Measurements from ENCODE around the gene PEAK1.
A peak's percentile ranks its signal among the peaks of the same experiment; 100 is the strongest.

PEAK1 gene

GRCh38 chr15:77440378-77440999 is 20.6 kb upstream of the PEAK1 start:
- Mint-ChIP-seq H3K4me3 (no peak overlapping the region), H3K27ac (no peak overlapping the region), H3K4me1 (ENCODE audit: low read depth) (peaks cover 9% of the 10 kb centered on the region), H3K36me3 (ENCODE audit: low read depth) (peaks cover 2% of the 10 kb centered on the region), H3K9me3 (no peaks in the 10 kb centered on the region), H3K27me3 (ENCODE audit: low read depth) (no peaks in the 10 kb centered on the region)

- Mint-ChIP-seq H3K9me3 (no peaks in the 10 kb centered on the region), H3K27me3 (ENCODE audit: low read depth) (no peaks in the 10 kb centered on the region), H3K36me3 (ENCODE audit: low read depth) (peaks cover 2% of the 10 kb centered on the region), H3K4me1 (ENCODE audit: low read depth) (peaks cover 6% of the 10 kb centered on the region), H3K27ac (no peak overlapping the region), H3K4me3 (no peak overlapping the region)
Measured at GRCh38 chr15:77437264-77437663, 17.4 kb upstream of the PEAK1 start.

DNA sequence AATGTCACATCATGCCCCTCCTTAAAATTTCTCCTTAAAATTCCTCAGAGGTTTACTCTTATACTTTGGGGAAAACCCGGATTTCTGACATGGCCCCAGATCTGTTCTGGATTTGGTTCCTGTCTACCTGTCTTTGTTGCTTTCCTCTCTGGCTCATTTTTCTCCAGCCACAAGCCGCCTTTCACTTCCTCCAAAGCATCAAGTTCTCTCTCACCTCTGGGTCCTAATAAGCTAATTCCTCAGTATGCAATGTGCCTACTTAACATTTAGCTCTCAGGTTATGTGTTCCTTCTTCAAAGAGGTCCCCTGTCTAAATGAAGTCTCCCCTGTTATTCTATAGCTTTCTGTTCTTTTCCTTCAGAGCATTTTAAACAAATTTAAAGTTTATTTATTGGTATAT is 16.9 kb upstream of the PEAK1 start:
- Mint-ChIP-seq H3K27ac (no peak overlapping the region), H3K36me3 (ENCODE audit: low read depth) (peaks cover 3% of the 10 kb centered on the region), H3K27me3 (ENCODE audit: low read depth) (no peaks in the 10 kb centered on the region), H3K4me3 (no peak overlapping the region), H3K4me1 (ENCODE audit: low read depth) (peaks cover 6% of the 10 kb centered on the region), H3K9me3 (no peaks in the 10 kb centered on the region)

- Mint-ChIP-seq H3K36me3 (ENCODE audit: low read depth) (peaks cover 1% of the 10 kb centered on the region), H3K27ac (no peak overlapping the region), H3K27me3 (ENCODE audit: low read depth) (no peaks in the 10 kb centered on the region), H3K9me3 (no peaks in the 10 kb centered on the region), H3K4me1 (ENCODE audit: low read depth) (peaks cover 26% of the 10 kb centered on the region), H3K4me3 (no peak overlapping the region)
Measured at GRCh38 chr15:77430652-77431051, 10.7 kb upstream of the PEAK1 start.

- peaks cover 1% of the 10 kb centered on the region for H3K36me3 Mint-ChIP-seq (ENCODE audit: low read depth)
- H3K4me3 Mint-ChIP-seq, result no peak overlapping the region
- H3K27ac Mint-ChIP-seq, result peak overlapping the region; percentile 4
- H3K4me1 Mint-ChIP-seq (ENCODE audit: low read depth), result peaks cover 27% of the 10 kb centered on the region
- no peaks in the 10 kb centered on the region for H3K27me3 Mint-ChIP-seq (ENCODE audit: low read depth)
- no peaks in the 10 kb centered on the region for H3K9me3 Mint-ChIP-seq
Measured at GRCh38 chr15:77430213-77430612, 10.3 kb upstream of the PEAK1 start.

GRCh38 chr15:77426871-77427270 is 7.0 kb upstream of the PEAK1 start:
- H3K27me3 Mint-ChIP-seq (ENCODE audit: low read depth), result no peaks in the 10 kb centered on the region
- no peak overlapping the region for H3K27ac Mint-ChIP-seq
- peak overlapping the region; percentile 2 for H3K4me3 Mint-ChIP-seq
- no peaks in the 10 kb centered on the region for H3K9me3 Mint-ChIP-seq
- peaks cover 4% of the 10 kb centered on the region for H3K36me3 Mint-ChIP-seq (ENCODE audit: low read depth)
- H3K4me1 Mint-ChIP-seq (ENCODE audit: low read depth), result peaks cover 32% of the 10 kb centered on the region

- peaks cover 34% of the 10 kb centered on the region for H3K4me1 Mint-ChIP-seq (ENCODE audit: low read depth)
- no peak overlapping the region for H3K27ac Mint-ChIP-seq
- peaks cover 4% of the 10 kb centered on the region for H3K36me3 Mint-ChIP-seq (ENCODE audit: low read depth)
- H3K4me3 Mint-ChIP-seq, result no peak overlapping the region
- H3K9me3 Mint-ChIP-seq, result no peaks in the 10 kb centered on the region
- H3K27me3 Mint-ChIP-seq (ENCODE audit: low read depth), result no peaks in the 10 kb centered on the region
Measured at GRCh38 chr15:77426377-77426776, 6.5 kb upstream of the PEAK1 start.

GRCh38 chr15:77425104-77425503 is 5.2 kb upstream of the PEAK1 start:
- Mint-ChIP-seq H3K4me1 (ENCODE audit: low read depth) (peaks cover 31% of the 10 kb centered on the region), H3K9me3 (no peaks in the 10 kb centered on the region)

DNA sequence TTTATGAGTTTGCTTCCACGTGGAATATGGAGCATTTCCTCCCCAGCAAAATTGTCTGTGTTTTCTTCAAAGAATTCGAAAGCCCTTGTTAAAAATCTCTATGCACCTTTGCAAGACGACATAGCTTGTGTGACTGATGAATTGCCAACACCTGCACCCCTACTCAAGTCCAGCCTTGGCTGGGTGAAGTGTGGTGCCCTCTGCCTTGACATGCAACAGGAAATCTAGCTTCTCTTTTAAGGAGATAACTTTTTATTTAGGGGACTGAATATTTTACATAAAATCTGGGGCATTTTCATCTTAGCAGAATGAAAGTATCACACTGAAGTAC is 1.4 kb upstream of the PEAK1 start:
- no peaks in the 10 kb centered on the region for H3K9me3 Mint-ChIP-seq
- peaks cover 5% of the 10 kb centered on the region for H3K27me3 Mint-ChIP-seq (ENCODE audit: low read depth)
- H3K4me3 Mint-ChIP-seq, result peak overlapping the region; percentile 99
- peak overlapping the region; percentile 99 for H3K27ac Mint-ChIP-seq
- peaks cover 32% of the 10 kb centered on the region for H3K4me1 Mint-ChIP-seq (ENCODE audit: low read depth)
- H3K36me3 Mint-ChIP-seq (ENCODE audit: low read depth), result peaks cover 11% of the 10 kb centered on the region

More at GRCh38 chr15:77425104-77425503, 5.2 kb upstream of the PEAK1 start:
- no peak overlapping the region for H3K27ac Mint-ChIP-seq
- no peaks in the 10 kb centered on the region for H3K27me3 Mint-ChIP-seq (ENCODE audit: low read depth)
- no peak overlapping the region for H3K4me3 Mint-ChIP-seq
- H3K36me3 Mint-ChIP-seq (ENCODE audit: low read depth), result peaks cover 6% of the 10 kb centered on the region

- Mint-ChIP-seq H3K4me3 (peak within 1 kb of the TSS; percentile 99), H3K27me3 (ENCODE audit: low read depth) (peaks cover 5% of the 10 kb centered on the region), H3K36me3 (ENCODE audit: low read depth) (peaks cover 11% of the 10 kb centered on the region), H3K4me1 (ENCODE audit: low read depth) (peaks cover 30% of the 10 kb centered on the region), H3K9me3 (no peaks in the 10 kb centered on the region), H3K27ac (peak within 1 kb of the TSS; percentile 99)
Measured at GRCh38 chr15:77420610-77421369, 886 bp upstream of the PEAK1 start, which contains the start of gene HMG20A. HMG20A (plus strand) TSS chr15:77420888; CDS start chr15:77458408, 37,520 bp downstream.

DNA sequence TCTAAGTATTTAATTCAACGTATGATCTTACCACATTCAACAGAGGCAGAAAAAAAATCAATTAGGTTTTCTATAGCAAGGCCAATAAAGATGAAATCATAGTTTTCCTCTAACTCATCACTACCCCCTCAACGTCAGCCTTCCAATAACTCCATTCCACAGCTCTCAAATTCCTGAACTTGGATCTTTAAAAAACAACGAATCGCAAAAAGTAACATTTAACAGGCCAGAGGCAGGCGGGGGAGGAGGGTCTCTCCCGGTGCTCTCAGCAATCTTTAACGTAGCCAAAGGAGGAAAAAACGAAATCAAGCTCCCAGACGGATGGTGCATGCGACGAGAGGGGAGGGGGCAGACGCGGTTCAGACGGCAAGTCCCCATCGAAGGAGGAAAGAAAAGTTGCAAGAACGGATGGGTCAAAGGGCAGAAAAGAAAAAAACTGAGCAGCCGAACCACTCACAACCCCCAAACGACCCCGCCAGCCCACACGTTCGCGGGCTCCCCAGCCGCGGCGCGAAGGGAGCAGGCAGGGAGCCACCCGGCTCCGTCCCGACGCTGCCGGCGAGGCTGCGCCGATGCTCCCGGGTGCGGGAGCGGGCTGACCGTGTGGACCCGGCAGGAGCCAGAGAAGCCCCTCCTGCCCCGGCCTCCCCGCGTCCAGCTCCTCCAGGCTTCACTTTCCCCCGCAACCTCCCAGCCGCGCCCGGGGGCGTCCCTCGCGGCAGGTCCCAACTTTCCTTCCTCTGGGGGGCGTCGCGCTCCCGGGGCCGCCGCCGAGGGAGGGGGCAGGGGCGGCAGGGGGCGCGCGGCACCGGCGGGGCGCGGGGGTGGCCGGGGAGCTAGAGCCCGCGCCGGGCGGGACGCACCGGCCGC is 703 bp downstream of the PEAK1 start:
- peaks cover 29% of the 10 kb centered on the region for H3K4me1 Mint-ChIP-seq (ENCODE audit: low read depth)
- H3K27ac Mint-ChIP-seq, result peak overlapping the region; percentile 81
- H3K4me3 Mint-ChIP-seq, result peak overlapping the region; percentile 92
- H3K36me3 Mint-ChIP-seq (ENCODE audit: low read depth), result peaks cover 7% of the 10 kb centered on the region
- peaks cover 5% of the 10 kb centered on the region for H3K27me3 Mint-ChIP-seq (ENCODE audit: low read depth)
- H3K9me3 Mint-ChIP-seq, result no peaks in the 10 kb centered on the region

DNA sequence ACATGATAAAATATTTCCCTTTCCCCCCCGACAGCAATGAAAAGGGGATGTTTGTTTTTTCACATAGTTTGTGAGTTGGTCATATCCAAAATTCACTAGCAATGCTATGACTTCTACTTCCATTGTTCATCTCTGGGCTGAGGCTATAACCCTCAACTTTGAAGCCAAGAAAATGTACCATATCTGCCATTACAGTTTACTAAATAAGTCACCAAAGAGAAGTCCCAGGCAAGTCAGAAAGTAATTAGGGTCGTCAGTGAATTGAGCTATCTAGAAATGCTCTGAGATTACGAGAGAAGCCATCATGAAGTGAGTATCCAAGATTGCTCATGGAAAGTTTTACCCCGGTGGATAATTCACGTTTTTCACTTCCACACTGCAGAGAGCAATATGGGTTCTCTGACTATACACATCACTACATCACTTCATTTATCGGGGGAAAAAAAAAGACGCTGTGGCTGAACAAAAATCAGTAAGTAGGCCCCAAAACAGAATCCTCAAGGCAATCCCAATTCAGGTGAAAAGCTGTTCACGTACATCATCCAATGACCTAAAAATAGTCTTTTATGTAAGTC is 1.4 kb downstream of the PEAK1 start:
- H3K36me3 Mint-ChIP-seq (ENCODE audit: low read depth), result peaks cover 7% of the 10 kb centered on the region
- H3K4me3 Mint-ChIP-seq, result peak overlapping the region; percentile 92
- H3K27me3 Mint-ChIP-seq (ENCODE audit: low read depth), result peaks cover 5% of the 10 kb centered on the region
- H3K9me3 Mint-ChIP-seq, result no peaks in the 10 kb centered on the region
- peaks cover 24% of the 10 kb centered on the region for H3K4me1 Mint-ChIP-seq (ENCODE audit: low read depth)
- peak overlapping the region; percentile 81 for H3K27ac Mint-ChIP-seq

GRCh38 chr15:77417602-77418001 is 2.3 kb downstream of the PEAK1 start:
- Mint-ChIP-seq H3K27me3 (ENCODE audit: low read depth) (peaks cover 5% of the 10 kb centered on the region), H3K36me3 (ENCODE audit: low read depth) (peaks cover 8% of the 10 kb centered on the region), H3K9me3 (no peaks in the 10 kb centered on the region), H3K4me1 (ENCODE audit: low read depth) (peaks cover 27% of the 10 kb centered on the region), H3K27ac (no peak overlapping the region), H3K4me3 (peak overlapping the region; percentile 9)

DNA sequence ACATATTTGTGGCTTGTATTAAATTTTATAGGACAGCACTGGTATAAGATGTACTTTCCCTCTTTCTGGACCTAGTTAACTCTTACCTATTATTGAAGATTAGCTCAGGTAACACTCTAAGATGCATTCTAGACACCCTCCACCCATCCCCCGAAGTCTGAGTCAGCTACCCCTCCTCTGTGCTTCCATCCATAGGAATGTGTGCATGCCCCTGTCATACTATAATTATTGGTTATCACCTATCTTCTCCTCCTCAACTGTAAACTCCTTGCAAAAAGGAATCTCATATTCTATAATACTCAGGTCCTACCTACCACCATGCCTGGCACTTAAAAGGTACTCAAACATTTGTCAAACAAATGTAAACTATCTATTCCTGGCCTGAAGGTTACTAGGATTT is 3.0 kb downstream of the PEAK1 start:
- Mint-ChIP-seq H3K4me1 (ENCODE audit: low read depth) (peaks cover 32% of the 10 kb centered on the region), H3K27ac (no peak overlapping the region), H3K9me3 (no peaks in the 10 kb centered on the region), H3K36me3 (ENCODE audit: low read depth) (peaks cover 10% of the 10 kb centered on the region), H3K4me3 (no peak overlapping the region), H3K27me3 (ENCODE audit: low read depth) (peaks cover 5% of the 10 kb centered on the region)
